ENCODE results near the gene LIM2. TPM values are rescaled to one million over a fixed set of nuclear protein-coding genes. Genes with fewer than 3 reads are reported as not detected.
A peak's percentile ranks its signal among the peaks of the same experiment; 100 is the strongest.

Gene LIM2
- total RNA-seq, 1 donor from 2014 or later = not detected

GRCh38 chr19:51341976-51342580 lies 45.7 kb downstream of the LIM2 start, which contains the start of gene VSIG10L:
VSIG10L (minus strand) TSS chr19:51342139; CDS start chr19:51342124, 15 bp downstream.
- peak within 1 kb of the TSS; percentile 92 to 93 for H3K27ac ChIP-seq

GRCh38 chr19:51341066-51341465 lies 46.7 kb downstream of the LIM2 start:
- TF ChIP-seq CTCF (IDR thresholded peaks at IDR 0.05) = no peak
- Histone ChIP-seq H3K4me3 (no peak overlapping the region), H3K36me3 (peaks cover 7 to 8% of the 10 kb centered on the region in 2 donors), H3K27me3 (no peaks in the 10 kb centered on the region), H3K4me1 (peaks cover 0 to 4% of the 10 kb centered on the region in 2 donors), H3K9me3 (no peaks in the 10 kb centered on the region), H3K27ac (peak overlapping the region; percentile 92 to 93)
- intact Hi-C loops (cut with DNase I) = loop anchor here (2.0 kb wide), 2 partner anchors 230 to 232 kb away; partner anchors contain the start of genes CTU1 and ZNF175
- no peak for DNase-seq (ENCODE audit: low spot score in 2 of 2)

More at GRCh38 chr19:51341976-51342580, 45.7 kb downstream of the LIM2 start, which contains the start of gene VSIG10L:
- no peak for TF ChIP-seq CTCF (IDR thresholded peaks at IDR 0.05)
- Histone ChIP-seq H3K36me3 (peaks cover 8 to 15% of the 10 kb centered on the region in 2 donors), H3K4me3 (no peak within 1 kb of the TSS), H3K27me3 (no peaks in the 10 kb centered on the region), H3K9me3 (no peaks in the 10 kb centered on the region), H3K4me1 (peaks cover 0 to 4% of the 10 kb centered on the region in 2 donors)
- intact Hi-C loops (cut with DNase I) = loop anchor here (2.0 kb wide), 2 partner anchors 229 to 233 kb away; partner anchors contain the start of genes CTU1 and ZNF175
- DNase-seq (ENCODE audit: low spot score in 2 of 2) = no peak

GRCh38 chr19:51339687-51340656 lies 47.8 kb downstream of the LIM2 start:
- peak; percentile 98 to 100 for DNase-seq (ENCODE audit: low spot score in 2 of 2)
- Histone ChIP-seq H3K4me1 (peaks cover 0 to 4% of the 10 kb centered on the region in 2 donors), H3K27ac (peak overlapping the region; percentile 92 to 93), H3K27me3 (no peaks in the 10 kb centered on the region), H3K36me3 (peaks cover 3 to 4% of the 10 kb centered on the region in 2 donors), H3K9me3 (no peaks in the 10 kb centered on the region), H3K4me3 (peak overlapping the region; percentile 82 to 85)
- TF ChIP-seq CTCF (IDR thresholded peaks at IDR 0.05) = peak in 2 of 3 experiments; percentile 23 to 83
- intact Hi-C loops (cut with DNase I) = loop anchor here (1.0 to 2.0 kb wide), 8 partner anchors 26 to 437 kb away; partner anchors contain the start of genes CTU1, ETFB and ZNF175

GRCh38 chr19:51339313-51339686 lies 48.5 kb downstream of the LIM2 start:
- no peak for DNase-seq (ENCODE audit: low spot score in 2 of 2)
- Histone ChIP-seq H3K4me1 (peaks cover 0 to 4% of the 10 kb centered on the region in 2 donors), H3K27me3 (no peaks in the 10 kb centered on the region), H3K36me3 (no peaks in the 10 kb centered on the region), H3K27ac (peak overlapping the region; percentile 92 to 93), H3K4me3 (peak overlapping the region; percentile 57 to 85), H3K9me3 (no peaks in the 10 kb centered on the region)
- TF ChIP-seq CTCF (IDR thresholded peaks at IDR 0.05) = no peak
- intact Hi-C loops (cut with DNase I) = loop anchor here (1.0 to 2.0 kb wide), 5 partner anchors 55 to 438 kb away; no protein-coding TSS in a partner anchor

- Histone ChIP-seq H3K27me3 (no peaks in the 10 kb centered on the region), H3K4me3 (peak overlapping the region; percentile 57 to 85), H3K27ac (peak overlapping the region; percentile 92 to 93), H3K36me3 (no peaks in the 10 kb centered on the region), H3K9me3 (no peaks in the 10 kb centered on the region), H3K4me1 (peaks cover 0 to 4% of the 10 kb centered on the region in 2 donors)
- TF ChIP-seq CTCF (IDR thresholded peaks at IDR 0.05) = peak; percentile 83 to 97 (median 90)
- DNase-seq (ENCODE audit: low spot score in 2 of 2) = peak; percentile 47 to 92
- intact Hi-C loops (cut with DNase I) = loop anchor here (1.0 to 2.0 kb wide), 7 partner anchors 56 to 438 kb away; no protein-coding TSS in a partner anchor
Measured at GRCh38 chr19:51338563-51339312, 49.0 kb downstream of the LIM2 start.
